Measurements from ENCODE around the gene BCKDHB.

Gene BCKDHB

GRCh38 chr6:80259118-80259517 is 152.6 kb downstream of the BCKDHB start:
- DNase-seq: no peak
- no peak overlapping the region for H3K4me3 ChIP-seq (ENCODE audit: control insufficient read depth in 1 of 7, extremely low read depth in 1 of 7, insufficient read depth in 4 of 7, low read depth in 2 of 7, low read length in 6 of 7)
- H3K4me1 ChIP-seq (ENCODE audit: control extremely low read depth in 1 of 4, control insufficient read depth in 4 of 4, insufficient read depth in 4 of 4, low read length in 3 of 4): no peaks in the 10 kb centered on the region
- ChIA-PET POLR2A (interaction anchor here (0.6 kb wide), 1 partner anchor 1278 kb away, joined by 4 read pairs; no protein-coding TSS in a partner anchor), CTCF (interaction anchor here (0.6 kb wide), 1 partner anchor 49 kb away, joined by 3 read pairs; no protein-coding TSS in a partner anchor)
- H3K27me3 ChIP-seq (replicated peaks in 2 of 5; ENCODE audit: control insufficient read depth in 4 of 5, insufficient read depth in 5 of 5, low read length in 4 of 5): no peaks in the 10 kb centered on the region
- H3K27ac ChIP-seq (ENCODE audit: insufficient read depth in 1 of 2, low read depth in 1 of 2, low read length in 2 of 2, poor library complexity in 1 of 2, severe bottlenecking in 2 of 2): no peak overlapping the region
- no peaks in the 10 kb centered on the region for H3K9me3 ChIP-seq (ENCODE audit: control extremely low read depth in 1 of 5, control insufficient read depth in 4 of 5, insufficient read depth in 2 of 5, low read depth in 1 of 5, low read length in 4 of 5)
- H3K36me3 ChIP-seq (ENCODE audit: control insufficient read depth in 4 of 4, insufficient read depth in 4 of 4, low read length in 3 of 4): no peaks in the 10 kb centered on the region
- WGBS (ENCODE audit: insufficient coverage): 100% methylated on average over 2 of the region's 4 CpGs

GRCh38 chr6:80263585-80263984 is 157.1 kb downstream of the BCKDHB start:
- no peak overlapping the region for H3K27ac ChIP-seq (ENCODE audit: insufficient read depth in 1 of 2, low read depth in 1 of 2, low read length in 2 of 2, poor library complexity in 1 of 2, severe bottlenecking in 2 of 2)
- no peaks in the 10 kb centered on the region for H3K4me1 ChIP-seq (ENCODE audit: control extremely low read depth in 1 of 4, control insufficient read depth in 4 of 4, insufficient read depth in 4 of 4, low read length in 3 of 4)
- no peak for DNase-seq
- WGBS (ENCODE audit: insufficient coverage): 94% methylated on average over 2 of the region's 3 CpGs
- H3K27me3 ChIP-seq (replicated peaks in 2 of 5; ENCODE audit: control insufficient read depth in 4 of 5, insufficient read depth in 5 of 5, low read length in 4 of 5): no peaks in the 10 kb centered on the region
- ChIA-PET CTCF (no interaction called here), POLR2A (no interaction called here)
- H3K4me3 ChIP-seq (ENCODE audit: control insufficient read depth in 1 of 7, extremely low read depth in 1 of 7, insufficient read depth in 4 of 7, low read depth in 2 of 7, low read length in 6 of 7): no peak overlapping the region
- H3K9me3 ChIP-seq (ENCODE audit: control extremely low read depth in 1 of 5, control insufficient read depth in 4 of 5, insufficient read depth in 2 of 5, low read depth in 1 of 5, low read length in 4 of 5): no peaks in the 10 kb centered on the region
- H3K36me3 ChIP-seq (ENCODE audit: control insufficient read depth in 4 of 4, insufficient read depth in 4 of 4, low read length in 3 of 4): peaks cover 0 to 4% (median 0%) of the 10 kb centered on the region in 4 experiments

DNA sequence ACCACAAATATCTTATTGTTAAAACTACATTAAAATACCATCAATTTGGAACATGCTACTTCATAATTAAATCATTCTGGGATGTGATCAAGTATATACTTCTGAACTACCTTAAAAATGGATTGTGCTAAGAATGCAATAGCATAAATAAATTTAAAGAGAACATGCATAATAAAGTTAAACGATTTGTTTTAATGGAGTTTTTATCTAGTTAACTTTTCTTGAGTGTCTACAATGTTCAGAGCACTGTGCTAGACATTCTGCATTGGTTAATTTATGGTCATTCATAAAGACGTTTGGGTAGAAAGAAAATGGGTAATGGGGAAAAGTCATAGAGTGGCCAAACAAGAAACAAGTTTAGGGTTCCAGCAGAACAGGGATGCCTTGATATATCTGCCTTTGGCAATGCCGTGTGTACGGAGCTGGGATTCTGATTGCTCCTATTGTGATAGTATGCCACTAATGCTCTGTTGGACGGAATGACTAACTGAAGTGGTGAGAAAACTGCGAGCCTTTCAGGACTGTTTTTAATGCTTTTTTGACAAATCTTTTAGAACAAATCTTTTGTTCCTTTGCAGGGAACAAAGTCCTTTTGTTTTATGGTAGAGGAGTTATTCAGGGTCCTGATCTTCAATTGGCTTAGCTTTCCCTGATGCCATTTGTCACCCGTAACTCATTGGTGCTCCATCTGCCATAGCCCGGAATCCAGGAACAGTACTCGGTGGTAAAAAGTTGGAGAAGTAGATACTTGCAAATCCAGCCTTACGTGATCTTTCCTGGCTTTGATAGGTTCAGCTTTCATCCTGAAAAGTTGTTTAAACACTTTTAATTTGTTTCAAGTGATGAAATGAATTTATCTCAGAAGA is 162.6 kb downstream of the BCKDHB start:
- no peaks in the 10 kb centered on the region for H3K27me3 ChIP-seq (replicated peaks in 2 of 5; ENCODE audit: control insufficient read depth in 4 of 5, insufficient read depth in 5 of 5, low read length in 4 of 5)
- no peak overlapping the region for H3K27ac ChIP-seq (ENCODE audit: insufficient read depth in 1 of 2, low read depth in 1 of 2, low read length in 2 of 2, poor library complexity in 1 of 2, severe bottlenecking in 2 of 2)
- WGBS (ENCODE audit: insufficient coverage): 93% methylated on average over 9 of the region's 10 CpGs
- no peak overlapping the region for H3K4me3 ChIP-seq (ENCODE audit: control insufficient read depth in 1 of 7, extremely low read depth in 1 of 7, insufficient read depth in 4 of 7, low read depth in 2 of 7, low read length in 6 of 7)
- peaks cover 0 to 4% (median 0%) of the 10 kb centered on the region in 4 experiments for H3K36me3 ChIP-seq (ENCODE audit: control insufficient read depth in 4 of 4, insufficient read depth in 4 of 4, low read length in 3 of 4)
- ChIA-PET CTCF (no interaction called here), POLR2A (no interaction called here)
- no peaks in the 10 kb centered on the region for H3K9me3 ChIP-seq (ENCODE audit: control extremely low read depth in 1 of 5, control insufficient read depth in 4 of 5, insufficient read depth in 2 of 5, low read depth in 1 of 5, low read length in 4 of 5)
- H3K4me1 ChIP-seq (ENCODE audit: control extremely low read depth in 1 of 4, control insufficient read depth in 4 of 4, insufficient read depth in 4 of 4, low read length in 3 of 4): no peaks in the 10 kb centered on the region
- no peak for DNase-seq

GRCh38 chr6:80271074-80271473 is 164.6 kb downstream of the BCKDHB start:
- Histone ChIP-seq H3K4me3 (ENCODE audit: control insufficient read depth in 1 of 7, extremely low read depth in 1 of 7, insufficient read depth in 4 of 7, low read depth in 2 of 7, low read length in 6 of 7) (no peak overlapping the region), H3K36me3 (ENCODE audit: control insufficient read depth in 4 of 4, insufficient read depth in 4 of 4, low read length in 3 of 4) (no peaks in the 10 kb centered on the region), H3K27me3 (replicated peaks in 2 of 5; ENCODE audit: control insufficient read depth in 4 of 5, insufficient read depth in 5 of 5, low read length in 4 of 5) (no peaks in the 10 kb centered on the region), H3K9me3 (ENCODE audit: control extremely low read depth in 1 of 5, control insufficient read depth in 4 of 5, insufficient read depth in 2 of 5, low read depth in 1 of 5, low read length in 4 of 5) (no peaks in the 10 kb centered on the region), H3K4me1 (ENCODE audit: control extremely low read depth in 1 of 4, control insufficient read depth in 4 of 4, insufficient read depth in 4 of 4, low read length in 3 of 4) (no peaks in the 10 kb centered on the region), H3K27ac (ENCODE audit: insufficient read depth in 1 of 2, low read depth in 1 of 2, low read length in 2 of 2, poor library complexity in 1 of 2, severe bottlenecking in 2 of 2) (no peak overlapping the region)
- ChIA-PET CTCF (no interaction called here), POLR2A (no interaction called here)
- no CpG with 5 or more reads among the region's 2 CpGs for WGBS (ENCODE audit: insufficient coverage)
- DNase-seq: no peak

- ChIA-PET POLR2A (no interaction called here), CTCF (no interaction called here)
- no CpG with 5 or more reads among the region's 4 CpGs for WGBS (ENCODE audit: insufficient coverage)
- DNase-seq: no peak
- Histone ChIP-seq H3K27me3 (replicated peaks in 2 of 5; ENCODE audit: control insufficient read depth in 4 of 5, insufficient read depth in 5 of 5, low read length in 4 of 5) (no peaks in the 10 kb centered on the region), H3K4me3 (ENCODE audit: control insufficient read depth in 1 of 7, extremely low read depth in 1 of 7, insufficient read depth in 4 of 7, low read depth in 2 of 7, low read length in 6 of 7) (no peak overlapping the region), H3K27ac (ENCODE audit: insufficient read depth in 1 of 2, low read depth in 1 of 2, low read length in 2 of 2, poor library complexity in 1 of 2, severe bottlenecking in 2 of 2) (no peak overlapping the region), H3K9me3 (ENCODE audit: control extremely low read depth in 1 of 5, control insufficient read depth in 4 of 5, insufficient read depth in 2 of 5, low read depth in 1 of 5, low read length in 4 of 5) (no peaks in the 10 kb centered on the region), H3K36me3 (ENCODE audit: control insufficient read depth in 4 of 4, insufficient read depth in 4 of 4, low read length in 3 of 4) (no peaks in the 10 kb centered on the region), H3K4me1 (ENCODE audit: control extremely low read depth in 1 of 4, control insufficient read depth in 4 of 4, insufficient read depth in 4 of 4, low read length in 3 of 4) (no peaks in the 10 kb centered on the region)
Measured at GRCh38 chr6:80272988-80273387, 166.5 kb downstream of the BCKDHB start.

- ChIA-PET POLR2A (no interaction called here), CTCF (no interaction called here)
- Histone ChIP-seq H3K27ac (ENCODE audit: insufficient read depth in 1 of 2, low read depth in 1 of 2, low read length in 2 of 2, poor library complexity in 1 of 2, severe bottlenecking in 2 of 2) (no peak overlapping the region), H3K4me1 (ENCODE audit: control extremely low read depth in 1 of 4, control insufficient read depth in 4 of 4, insufficient read depth in 4 of 4, low read length in 3 of 4) (no peaks in the 10 kb centered on the region), H3K27me3 (replicated peaks in 2 of 5; ENCODE audit: control insufficient read depth in 4 of 5, insufficient read depth in 5 of 5, low read length in 4 of 5) (no peaks in the 10 kb centered on the region), H3K9me3 (ENCODE audit: control extremely low read depth in 1 of 5, control insufficient read depth in 4 of 5, insufficient read depth in 2 of 5, low read depth in 1 of 5, low read length in 4 of 5) (no peaks in the 10 kb centered on the region), H3K4me3 (ENCODE audit: control insufficient read depth in 1 of 7, extremely low read depth in 1 of 7, insufficient read depth in 4 of 7, low read depth in 2 of 7, low read length in 6 of 7) (no peak overlapping the region), H3K36me3 (ENCODE audit: control insufficient read depth in 4 of 4, insufficient read depth in 4 of 4, low read length in 3 of 4) (no peaks in the 10 kb centered on the region)
- no peak for DNase-seq
- WGBS (ENCODE audit: insufficient coverage): no CpG with 5 or more reads among the region's 2 CpGs
Measured at GRCh38 chr6:80276861-80277260, 170.4 kb downstream of the BCKDHB start.

GRCh38 chr6:80277501-80277900 is 171.0 kb downstream of the BCKDHB start:
- Histone ChIP-seq H3K4me3 (ENCODE audit: control insufficient read depth in 1 of 7, extremely low read depth in 1 of 7, insufficient read depth in 4 of 7, low read depth in 2 of 7, low read length in 6 of 7) (no peak overlapping the region), H3K36me3 (ENCODE audit: control insufficient read depth in 4 of 4, insufficient read depth in 4 of 4, low read length in 3 of 4) (no peaks in the 10 kb centered on the region), H3K27me3 (replicated peaks in 2 of 5; ENCODE audit: control insufficient read depth in 4 of 5, insufficient read depth in 5 of 5, low read length in 4 of 5) (no peaks in the 10 kb centered on the region), H3K27ac (ENCODE audit: insufficient read depth in 1 of 2, low read depth in 1 of 2, low read length in 2 of 2, poor library complexity in 1 of 2, severe bottlenecking in 2 of 2) (no peak overlapping the region), H3K4me1 (ENCODE audit: control extremely low read depth in 1 of 4, control insufficient read depth in 4 of 4, insufficient read depth in 4 of 4, low read length in 3 of 4) (no peaks in the 10 kb centered on the region), H3K9me3 (ENCODE audit: control extremely low read depth in 1 of 5, control insufficient read depth in 4 of 5, insufficient read depth in 2 of 5, low read depth in 1 of 5, low read length in 4 of 5) (no peaks in the 10 kb centered on the region)
- ChIA-PET POLR2A (no interaction called here), CTCF (no interaction called here)
- no peak for DNase-seq
- WGBS (ENCODE audit: insufficient coverage): no CpG with 5 or more reads among the region's 1 CpG
